Duodenal mucosa (tissue), 2 donors: Measurements from ENCODE around the gene ACP7.

ENCODE experiments used
- H3K27ac ChIP-seq: one replicate; pipeline ENCODE4 v1.7.0; 2013; ENCODE audit warnings: low read depth, low read length
- H3K27me3 ChIP-seq, 2 donors: one replicate each; pipeline ENCODE4 v1.7.0; 2013; ENCODE audit warnings: low read length in 2 of 2, control low read depth in 1 of 2; ENCODE audit not compliant: insufficient read depth in 2 of 2, control insufficient read depth in 1 of 2
- H3K36me3 ChIP-seq, 2 donors: one replicate each; pipeline ENCODE4 v1.7.0; 2013; ENCODE audit warnings: low read length in 2 of 2, control low read depth in 1 of 2; ENCODE audit not compliant: insufficient read depth in 2 of 2, control insufficient read depth in 1 of 2
- H3K4me1 ChIP-seq, 2 donors: one replicate each; pipeline ENCODE4 v1.7.0; 2013; ENCODE audit warnings: low read length in 2 of 2, control low read depth in 1 of 2; ENCODE audit not compliant: insufficient read depth in 2 of 2, control insufficient read depth in 1 of 2
- H3K4me3 ChIP-seq, 2 donors: one replicate each; pipeline ENCODE4 v1.7.0; 2013; ENCODE audit warnings: low read length in 2 of 2, low read depth in 1 of 2
- H3K9ac ChIP-seq, 2 donors: one replicate each; pipeline ENCODE4 v1.7.0; 2013; ENCODE audit warnings: low read length in 2 of 2, low read depth in 1 of 2
- H3K9me3 ChIP-seq, 2 donors: one replicate each; pipeline ENCODE4 v1.7.0; 2013; ENCODE audit warnings: low read length in 2 of 2, control low read depth in 1 of 2; ENCODE audit not compliant: control insufficient read depth in 1 of 2

ACP7 gene

GRCh38 chr19:39100500-39101166 is 16.5 kb downstream of the ACP7 start:
- H3K4me3 ChIP-seq = no peak overlapping the region
- H3K4me1 ChIP-seq = peaks cover 0 to 4% of the 10 kb centered on the region in 2 donors
- no peaks in the 10 kb centered on the region for H3K36me3 ChIP-seq
- no peaks in the 10 kb centered on the region for H3K9me3 ChIP-seq
- peaks cover 5 to 6% of the 10 kb centered on the region in 2 donors for H3K27me3 ChIP-seq
- H3K9ac ChIP-seq = no peak overlapping the region
- no peak overlapping the region for H3K27ac ChIP-seq

GRCh38 chr19:39103151-39103550 is 19.0 kb downstream of the ACP7 start:
- H3K4me3 ChIP-seq = no peak overlapping the region
- H3K9me3 ChIP-seq = no peaks in the 10 kb centered on the region
- H3K36me3 ChIP-seq = no peaks in the 10 kb centered on the region
- H3K27ac ChIP-seq = no peak overlapping the region
- H3K4me1 ChIP-seq = no peaks in the 10 kb centered on the region
- no peak overlapping the region for H3K9ac ChIP-seq
- peaks cover 5 to 6% of the 10 kb centered on the region in 2 donors for H3K27me3 ChIP-seq

- Histone ChIP-seq H3K4me1 (no peaks in the 10 kb centered on the region), H3K9me3 (no peaks in the 10 kb centered on the region), H3K9ac (no peak overlapping the region), H3K36me3 (no peaks in the 10 kb centered on the region), H3K27me3 (no peaks in the 10 kb centered on the region), H3K4me3 (no peak overlapping the region), H3K27ac (no peak overlapping the region)
Measured at GRCh38 chr19:39104186-39104596, 20.0 kb downstream of the ACP7 start.

GRCh38 chr19:39106194-39106593 is 22.0 kb downstream of the ACP7 start:
- H3K9ac ChIP-seq = no peak overlapping the region
- no peaks in the 10 kb centered on the region for H3K36me3 ChIP-seq
- H3K27me3 ChIP-seq = no peaks in the 10 kb centered on the region
- H3K9me3 ChIP-seq = no peaks in the 10 kb centered on the region
- H3K27ac ChIP-seq = no peak overlapping the region
- H3K4me1 ChIP-seq = no peaks in the 10 kb centered on the region
- H3K4me3 ChIP-seq = no peak overlapping the region

GRCh38 chr19:39109641-39110040 is 25.5 kb downstream of the ACP7 start:
- H3K4me1 ChIP-seq = peaks cover 7 to 9% of the 10 kb centered on the region in 2 donors
- H3K27me3 ChIP-seq = no peaks in the 10 kb centered on the region
- H3K4me3 ChIP-seq = no peak overlapping the region
- no peaks in the 10 kb centered on the region for H3K36me3 ChIP-seq
- no peak overlapping the region for H3K9ac ChIP-seq
- H3K27ac ChIP-seq = no peak overlapping the region
- H3K9me3 ChIP-seq = no peaks in the 10 kb centered on the region

GRCh38 chr19:39110263-39110967 is 26.2 kb downstream of the ACP7 start:
- Histone ChIP-seq H3K9me3 (no peaks in the 10 kb centered on the region), H3K9ac (peak overlapping the region in 1 of 2 donors; percentile 8), H3K27me3 (no peaks in the 10 kb centered on the region), H3K36me3 (no peaks in the 10 kb centered on the region), H3K4me3 (no peak overlapping the region), H3K4me1 (peaks cover 7 to 9% of the 10 kb centered on the region in 2 donors), H3K27ac (no peak overlapping the region)

GRCh38 chr19:39111593-39112199 is 27.5 kb downstream of the ACP7 start:
- Histone ChIP-seq H3K4me3 (no peak overlapping the region), H3K9me3 (no peaks in the 10 kb centered on the region), H3K4me1 (peaks cover 7 to 9% of the 10 kb centered on the region in 2 donors), H3K27ac (no peak overlapping the region), H3K36me3 (no peaks in the 10 kb centered on the region), H3K9ac (no peak overlapping the region), H3K27me3 (no peaks in the 10 kb centered on the region)

GRCh38 chr19:39112338-39112890 is 28.2 kb downstream of the ACP7 start:
- H3K9me3 ChIP-seq = no peaks in the 10 kb centered on the region
- H3K4me1 ChIP-seq = peaks cover 7 to 9% of the 10 kb centered on the region in 2 donors
- H3K27ac ChIP-seq = no peak overlapping the region
- H3K4me3 ChIP-seq = no peak overlapping the region
- H3K27me3 ChIP-seq = no peaks in the 10 kb centered on the region
- H3K9ac ChIP-seq = no peak overlapping the region
- no peaks in the 10 kb centered on the region for H3K36me3 ChIP-seq

- H3K9ac ChIP-seq = no peak overlapping the region
- no peaks in the 10 kb centered on the region for H3K27me3 ChIP-seq
- no peak overlapping the region for H3K27ac ChIP-seq
- H3K4me1 ChIP-seq = peaks cover 7 to 9% of the 10 kb centered on the region in 2 donors
- no peak overlapping the region for H3K4me3 ChIP-seq
- H3K9me3 ChIP-seq = no peaks in the 10 kb centered on the region
- H3K36me3 ChIP-seq = no peaks in the 10 kb centered on the region
Measured at GRCh38 chr19:39113199-39113598, 29.0 kb downstream of the ACP7 start.
